ENCODE data around the gene RELCH. TPM values are rescaled to one million over a fixed set of nuclear protein-coding genes. Genes with fewer than 3 reads are reported as not detected.

The RELCH gene
- total and polyA plus RNA-seq, 10 of the 15 experiments (the other 5 are each of a cell fraction or from before 2014, with no cell fraction given), result 3.1 to 23.6 (median 14.5) TPM

DNA sequence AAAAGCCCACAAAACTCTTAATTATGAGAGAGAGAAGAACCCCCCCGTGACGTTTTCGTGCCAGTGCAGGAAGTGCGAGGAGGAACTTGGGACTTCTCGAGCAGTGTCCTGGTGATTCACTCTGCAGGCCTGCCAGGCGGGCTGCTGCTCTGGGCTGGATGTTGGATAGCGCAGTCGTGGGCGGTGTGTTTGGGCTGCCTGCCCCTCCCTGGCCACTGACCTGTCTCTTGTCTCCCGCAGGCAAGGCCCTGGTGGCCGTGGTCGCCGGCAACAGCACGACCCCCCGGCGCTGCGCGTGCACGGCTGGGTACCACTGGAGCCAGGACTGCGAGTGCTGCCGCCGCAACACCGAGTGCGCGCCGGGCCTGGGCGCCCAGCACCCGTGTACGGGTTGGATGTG is 167.1 kb downstream of the RELCH start (continued):
- TF ChIP-seq, protein P1, sequence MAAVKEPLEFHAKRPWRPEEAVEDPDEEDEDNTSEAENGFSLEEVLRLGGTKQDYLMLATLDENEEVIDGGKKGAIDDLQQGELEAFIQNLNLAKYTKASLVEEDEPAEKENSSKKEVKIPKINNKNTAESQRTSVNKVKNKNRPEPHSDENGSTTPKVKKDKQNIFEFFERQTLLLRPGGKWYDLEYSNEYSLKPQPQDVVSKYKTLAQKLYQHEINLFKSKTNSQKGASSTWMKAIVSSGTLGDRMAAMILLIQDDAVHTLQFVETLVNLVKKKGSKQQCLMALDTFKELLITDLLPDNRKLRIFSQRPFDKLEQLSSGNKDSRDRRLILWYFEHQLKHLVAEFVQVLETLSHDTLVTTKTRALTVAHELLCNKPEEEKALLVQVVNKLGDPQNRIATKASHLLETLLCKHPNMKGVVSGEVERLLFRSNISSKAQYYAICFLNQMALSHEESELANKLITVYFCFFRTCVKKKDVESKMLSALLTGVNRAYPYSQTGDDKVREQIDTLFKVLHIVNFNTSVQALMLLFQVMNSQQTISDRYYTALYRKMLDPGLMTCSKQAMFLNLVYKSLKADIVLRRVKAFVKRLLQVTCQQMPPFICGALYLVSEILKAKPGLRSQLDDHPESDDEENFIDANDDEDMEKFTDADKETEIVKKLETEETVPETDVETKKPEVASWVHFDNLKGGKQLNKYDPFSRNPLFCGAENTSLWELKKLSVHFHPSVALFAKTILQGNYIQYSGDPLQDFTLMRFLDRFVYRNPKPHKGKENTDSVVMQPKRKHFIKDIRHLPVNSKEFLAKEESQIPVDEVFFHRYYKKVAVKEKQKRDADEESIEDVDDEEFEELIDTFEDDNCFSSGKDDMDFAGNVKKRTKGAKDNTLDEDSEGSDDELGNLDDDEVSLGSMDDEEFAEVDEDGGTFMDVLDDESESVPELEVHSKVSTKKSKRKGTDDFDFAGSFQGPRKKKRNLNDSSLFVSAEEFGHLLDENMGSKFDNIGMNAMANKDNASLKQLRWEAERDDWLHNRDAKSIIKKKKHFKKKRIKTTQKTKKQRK (IDR thresholded peaks at IDR 0.05; ENCODE audit: low read depth, low read length), result no peak
- TF ChIP-seq CHD2 (IDR thresholded peaks at IDR 0.05; ENCODE audit: borderline replicate concordance, low read depth, low read length) (no peak), RAD51 (IDR thresholded peaks at IDR 0.05) (no peak), JUND (IDR thresholded peaks at IDR 0.05; ENCODE audit: low read depth, low read length) (no peak)

DNA sequence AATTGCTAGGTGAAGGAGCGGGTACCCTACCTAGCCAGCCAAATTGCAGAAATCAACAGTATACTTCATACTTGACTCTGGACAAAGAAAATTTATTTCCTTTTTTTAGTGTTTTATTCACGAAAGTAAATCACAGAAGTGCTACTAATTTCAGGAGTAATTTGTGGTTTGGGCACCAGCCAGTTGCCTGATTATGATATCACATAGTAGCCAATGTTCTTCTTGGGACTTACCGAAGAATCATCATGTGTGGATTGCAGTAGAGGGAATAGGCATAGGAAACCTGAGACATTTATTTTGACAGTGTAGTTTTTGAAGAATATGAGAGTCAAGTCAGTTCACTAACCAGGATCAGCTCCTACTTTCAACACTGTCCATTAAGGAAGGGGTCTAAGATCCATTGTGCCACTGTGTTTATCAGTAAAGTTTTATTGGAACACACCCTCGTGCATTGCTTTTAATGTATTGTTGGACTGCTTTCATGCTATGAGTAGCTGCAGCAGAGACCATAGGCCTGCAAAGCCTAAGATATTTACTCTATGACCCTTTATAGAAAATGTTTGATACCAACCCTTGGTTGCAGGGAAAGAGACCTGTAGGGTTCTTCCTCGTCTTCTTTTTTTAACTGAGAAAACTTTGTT is 170.1 kb downstream of the RELCH start:
- Histone ChIP-seq H3K4me2 (ENCODE audit: control insufficient read depth, insufficient read depth) (no peak overlapping the region; the same call in 1 of the 2 replicates), H3K27me3 (replicated peaks in 1 of 2; ENCODE audit: control insufficient read depth in 2 of 2, insufficient read depth in 2 of 2, low read length in 1 of 2) (no peaks in the 10 kb centered on the region), H4K20me1 (ENCODE audit: control insufficient read depth, insufficient read depth) (no peaks in the 10 kb centered on the region), H3K4me1 (ENCODE audit: control insufficient read depth, insufficient read depth, low read length) (peaks cover 6% of the 10 kb centered on the region), H3K27ac (ENCODE audit: control insufficient read depth, insufficient read depth) (no peak overlapping the region), H3K9ac (ENCODE audit: control insufficient read depth, insufficient read depth, low read length) (no peak overlapping the region), H3K9me3 (replicated peaks; ENCODE audit: control insufficient read depth, insufficient read depth, low read length) (no peaks in the 10 kb centered on the region), H3K4me3 (no peak overlapping the region), H2AFZ (ENCODE audit: control insufficient read depth, low read depth, low read length) (no peak overlapping the region), H3K36me3 (ENCODE audit: control insufficient read depth in 2 of 2, insufficient read depth in 2 of 2, low read length in 1 of 2) (no peaks in the 10 kb centered on the region), H3K79me2 (ENCODE audit: control insufficient read depth, insufficient read depth, low read length) (no peaks in the 10 kb centered on the region)
- intact Hi-C loops (cut with micrococcal nuclease; ENCODE audit: unreplicated experiment) (no loop called here), in situ Hi-C loops (cut with MboI) (no loop called here)
- 42% methylated on average over 5 of the region's 5 CpGs for WGBS (ENCODE audit: insufficient coverage, insufficient replicate concordance, low lambda C conversion rate, missing lambda C conversion rate)
- CTCF ChIA-PET, result no interaction called here
- SMC1A ChIA-PET (ENCODE audit: uncharacterized antibody, unreplicated experiment), result interaction anchor here (0.5 to 1.3 kb wide), 3 partner anchors 17 to 63 kb away, joined by 3 read pairs; no protein-coding TSS in a partner anchor
- DNase-seq (ENCODE audit: low read depth, low spot score) (no peak), FAIRE-seq (no peak), ATAC-seq (peak; percentile 79)
- RAD21 ChIA-PET (ENCODE audit: unreplicated experiment), result no interaction called here
- BruUV-seq (replicated peaks), result no TSS peak
- POLR2A ChIA-PET, result no interaction called here
- TF ChIP-seq, protein P2, sequence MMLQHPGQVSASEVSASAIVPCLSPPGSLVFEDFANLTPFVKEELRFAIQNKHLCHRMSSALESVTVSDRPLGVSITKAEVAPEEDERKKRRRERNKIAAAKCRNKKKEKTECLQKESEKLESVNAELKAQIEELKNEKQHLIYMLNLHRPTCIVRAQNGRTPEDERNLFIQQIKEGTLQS (IDR thresholded peaks at IDR 0.05; ENCODE audit: borderline replicate concordance, extremely low read depth, low read depth, low read length), result no peak
- TF ChIP-seq NFIC (IDR thresholded peaks at IDR 0.05; ENCODE audit: low read depth, low read length) (0 out of 2 replicates have a peak, but pooled peaks have one; percentile 55), RAD51 (IDR thresholded peaks at IDR 0.05) (no peak), GABPA (IDR thresholded peaks at IDR 0.05; ENCODE audit: low read depth) (no peak), RUNX3 (IDR thresholded peaks at IDR 0.05; ENCODE audit: low read length) (peak; percentile 90), CBX3 (IDR thresholded peaks at IDR 0.05; ENCODE audit: borderline replicate concordance, low read depth) (no peak), ATF7 (IDR thresholded peaks at IDR 0.05; ENCODE audit: low read depth) (0 out of 2 replicates have a peak, but pooled peaks have one; percentile 26), YBX1 (IDR thresholded peaks at IDR 0.05) (no peak)
- TF ChIP-seq, protein P3, sequence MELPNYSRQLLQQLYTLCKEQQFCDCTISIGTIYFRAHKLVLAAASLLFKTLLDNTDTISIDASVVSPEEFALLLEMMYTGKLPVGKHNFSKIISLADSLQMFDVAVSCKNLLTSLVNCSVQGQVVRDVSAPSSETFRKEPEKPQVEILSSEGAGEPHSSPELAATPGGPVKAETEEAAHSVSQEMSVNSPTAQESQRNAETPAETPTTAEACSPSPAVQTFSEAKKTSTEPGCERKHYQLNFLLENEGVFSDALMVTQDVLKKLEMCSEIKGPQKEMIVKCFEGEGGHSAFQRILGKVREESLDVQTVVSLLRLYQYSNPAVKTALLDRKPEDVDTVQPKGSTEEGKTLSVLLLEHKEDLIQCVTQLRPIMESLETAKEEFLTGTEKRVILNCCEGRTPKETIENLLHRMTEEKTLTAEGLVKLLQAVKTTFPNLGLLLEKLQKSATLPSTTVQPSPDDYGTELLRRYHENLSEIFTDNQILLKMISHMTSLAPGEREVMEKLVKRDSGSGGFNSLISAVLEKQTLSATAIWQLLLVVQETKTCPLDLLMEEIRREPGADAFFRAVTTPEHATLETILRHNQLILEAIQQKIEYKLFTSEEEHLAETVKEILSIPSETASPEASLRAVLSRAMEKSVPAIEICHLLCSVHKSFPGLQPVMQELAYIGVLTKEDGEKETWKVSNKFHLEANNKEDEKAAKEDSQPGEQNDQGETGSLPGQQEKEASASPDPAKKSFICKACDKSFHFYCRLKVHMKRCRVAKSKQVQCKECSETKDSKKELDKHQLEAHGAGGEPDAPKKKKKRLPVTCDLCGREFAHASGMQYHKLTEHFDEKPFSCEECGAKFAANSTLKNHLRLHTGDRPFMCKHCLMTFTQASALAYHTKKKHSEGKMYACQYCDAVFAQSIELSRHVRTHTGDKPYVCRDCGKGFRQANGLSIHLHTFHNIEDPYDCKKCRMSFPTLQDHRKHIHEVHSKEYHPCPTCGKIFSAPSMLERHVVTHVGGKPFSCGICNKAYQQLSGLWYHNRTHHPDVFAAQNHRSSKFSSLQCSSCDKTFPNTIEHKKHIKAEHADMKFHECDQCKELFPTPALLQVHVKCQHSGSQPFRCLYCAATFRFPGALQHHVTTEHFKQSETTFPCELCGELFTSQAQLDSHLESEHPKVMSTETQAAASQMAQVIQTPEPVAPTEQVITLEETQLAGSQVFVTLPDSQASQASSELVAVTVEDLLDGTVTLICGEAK (IDR thresholded peaks at IDR 0.05; ENCODE audit: borderline replicate concordance), result peak; percentile 84
- TF ChIP-seq, protein P4, sequence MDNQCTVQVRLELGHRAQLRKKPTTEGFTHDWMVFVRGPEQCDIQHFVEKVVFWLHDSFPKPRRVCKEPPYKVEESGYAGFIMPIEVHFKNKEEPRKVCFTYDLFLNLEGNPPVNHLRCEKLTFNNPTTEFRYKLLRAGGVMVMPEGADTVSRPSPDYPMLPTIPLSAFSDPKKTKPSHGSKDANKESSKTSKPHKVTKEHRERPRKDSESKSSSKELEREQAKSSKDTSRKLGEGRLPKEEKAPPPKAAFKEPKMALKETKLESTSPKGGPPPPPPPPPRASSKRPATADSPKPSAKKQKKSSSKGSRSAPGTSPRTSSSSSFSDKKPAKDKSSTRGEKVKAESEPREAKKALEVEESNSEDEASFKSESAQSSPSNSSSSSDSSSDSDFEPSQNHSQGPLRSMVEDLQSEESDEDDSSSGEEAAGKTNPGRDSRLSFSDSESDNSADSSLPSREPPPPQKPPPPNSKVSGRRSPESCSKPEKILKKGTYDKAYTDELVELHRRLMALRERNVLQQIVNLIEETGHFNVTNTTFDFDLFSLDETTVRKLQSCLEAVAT (IDR thresholded peaks at IDR 0.05), result no peak
